ENCODE measurements around the gene EIF4ENIF1. TPM values are rescaled to one million over a fixed set of nuclear protein-coding genes. Genes with fewer than 3 reads are reported as not detected.

Gene EIF4ENIF1
- total RNA-seq, 3 donors from 2014 or later: 25.0 to 42.0 (median 33.9) TPM

DNA sequence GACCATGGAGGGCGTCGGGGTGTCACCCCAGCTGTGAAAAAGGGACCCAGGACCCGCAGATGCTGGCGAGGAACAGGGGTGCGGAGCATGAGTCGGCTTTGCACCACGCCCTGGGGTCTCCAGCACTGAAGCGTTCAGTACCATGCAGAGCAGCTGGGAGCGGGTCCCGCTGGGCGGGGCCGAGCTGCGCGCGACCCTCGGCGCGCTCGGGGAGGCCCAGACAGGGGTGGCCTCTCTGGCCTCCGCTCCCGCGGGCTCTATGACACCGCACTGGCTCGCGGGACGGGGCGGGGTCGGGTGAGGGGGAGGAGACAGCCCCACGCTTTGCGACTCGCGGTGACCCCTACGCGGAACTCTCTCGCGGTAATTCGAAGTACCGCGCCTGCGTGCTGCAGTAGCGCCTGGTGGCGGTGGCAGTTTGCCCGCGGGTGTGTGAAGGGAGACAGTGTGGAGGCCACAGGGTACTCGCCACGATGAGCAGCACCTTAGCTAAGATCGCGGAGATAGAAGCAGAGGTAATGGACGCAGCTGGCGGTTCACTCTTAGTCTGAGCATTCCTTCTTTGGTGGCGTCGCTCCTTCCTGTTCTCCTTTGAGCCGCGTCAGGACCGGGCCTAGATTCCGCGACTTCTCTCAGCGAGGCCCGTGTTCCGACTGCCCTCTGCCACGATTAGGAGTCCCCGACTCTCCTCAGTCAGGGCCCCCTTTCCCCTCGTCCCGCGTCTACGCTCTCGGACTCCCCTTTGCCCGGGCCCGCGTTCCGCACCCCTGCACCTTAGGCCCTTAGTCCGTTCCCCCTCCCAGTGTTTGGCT is 90.2 kb downstream of the EIF4ENIF1 start, which contains the start of gene DRG1:
DRG1 (plus strand) TSS at position 394 of the 812 bp plus-strand sequence; CDS start at position 474, 80 bp downstream.
- no peaks in the 10 kb centered on the region for H3K9me3 ChIP-seq
- DNase-seq: peak; percentile 97 to 99 (median 98)
- intact Hi-C loops (cut with DNase I, micrococcal nuclease): no loop called here
- H3K4me1 ChIP-seq (ENCODE audit: low read depth): peaks cover 9% of the 10 kb centered on the region
- H3K36me3 ChIP-seq (ENCODE audit: low read depth): peaks cover 5% of the 10 kb centered on the region
- TF ChIP-seq, protein P1, sequence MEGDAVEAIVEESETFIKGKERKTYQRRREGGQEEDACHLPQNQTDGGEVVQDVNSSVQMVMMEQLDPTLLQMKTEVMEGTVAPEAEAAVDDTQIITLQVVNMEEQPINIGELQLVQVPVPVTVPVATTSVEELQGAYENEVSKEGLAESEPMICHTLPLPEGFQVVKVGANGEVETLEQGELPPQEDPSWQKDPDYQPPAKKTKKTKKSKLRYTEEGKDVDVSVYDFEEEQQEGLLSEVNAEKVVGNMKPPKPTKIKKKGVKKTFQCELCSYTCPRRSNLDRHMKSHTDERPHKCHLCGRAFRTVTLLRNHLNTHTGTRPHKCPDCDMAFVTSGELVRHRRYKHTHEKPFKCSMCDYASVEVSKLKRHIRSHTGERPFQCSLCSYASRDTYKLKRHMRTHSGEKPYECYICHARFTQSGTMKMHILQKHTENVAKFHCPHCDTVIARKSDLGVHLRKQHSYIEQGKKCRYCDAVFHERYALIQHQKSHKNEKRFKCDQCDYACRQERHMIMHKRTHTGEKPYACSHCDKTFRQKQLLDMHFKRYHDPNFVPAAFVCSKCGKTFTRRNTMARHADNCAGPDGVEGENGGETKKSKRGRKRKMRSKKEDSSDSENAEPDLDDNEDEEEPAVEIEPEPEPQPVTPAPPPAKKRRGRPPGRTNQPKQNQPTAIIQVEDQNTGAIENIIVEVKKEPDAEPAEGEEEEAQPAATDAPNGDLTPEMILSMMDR (IDR thresholded peaks at IDR 0.05): no peak
- peak within 1 kb of the TSS; percentile 67 for H3K4me3 ChIP-seq
- ATAC-seq: peak; percentile 99

- ATAC-seq (no peak), DNase-seq (no peak)
- Histone ChIP-seq H3K4me1 (ENCODE audit: low read depth) (peaks cover 9% of the 10 kb centered on the region), H3K9me3 (no peaks in the 10 kb centered on the region), H3K4me3 (no peak overlapping the region), H3K36me3 (ENCODE audit: low read depth) (peaks cover 4% of the 10 kb centered on the region)
- TF ChIP-seq, protein P1 (IDR thresholded peaks at IDR 0.05): no peak
- intact Hi-C loops (cut with DNase I, micrococcal nuclease): no loop called here
Observed at GRCh38 chr22:31398231-31398630, 91.4 kb downstream of the EIF4ENIF1 start.

- Histone ChIP-seq H3K36me3 (ENCODE audit: low read depth) (no peaks in the 10 kb centered on the region), H3K9me3 (no peaks in the 10 kb centered on the region), H3K4me3 (no peak overlapping the region), H3K4me1 (ENCODE audit: low read depth) (no peaks in the 10 kb centered on the region)
- intact Hi-C loops (cut with DNase I, micrococcal nuclease): no loop called here
- TF ChIP-seq, protein P1 (IDR thresholded peaks at IDR 0.05): no peak
- ATAC-seq (no peak), DNase-seq (no peak)
Observed at GRCh38 chr22:31394326-31394725, 95.3 kb downstream of the EIF4ENIF1 start.

DNA sequence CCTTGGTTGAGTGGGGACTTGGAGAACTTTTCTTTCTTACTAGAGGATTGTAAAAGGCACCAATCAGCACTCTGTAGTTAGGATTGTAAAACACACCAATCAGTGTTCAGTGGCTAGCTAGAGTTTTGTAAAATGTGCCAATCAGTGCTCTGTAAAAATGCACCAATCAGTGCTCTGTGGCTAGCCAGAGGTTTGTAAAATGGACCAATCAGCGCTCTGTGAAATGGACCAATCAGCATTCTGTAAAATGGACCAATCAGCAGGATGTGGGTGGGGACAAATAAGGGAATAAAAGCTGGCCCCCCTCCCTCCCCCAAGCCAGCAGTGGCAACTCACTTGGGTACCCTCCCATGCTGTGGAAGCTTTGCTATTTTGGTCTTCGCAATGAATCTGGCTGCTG is 95.7 kb downstream of the EIF4ENIF1 start:
- TF ChIP-seq, protein P1 (IDR thresholded peaks at IDR 0.05): no peak
- no peak for DNase-seq
- Histone ChIP-seq H3K4me3 (no peak overlapping the region), H3K9me3 (no peaks in the 10 kb centered on the region), H3K4me1 (ENCODE audit: low read depth) (no peaks in the 10 kb centered on the region), H3K36me3 (ENCODE audit: low read depth) (no peaks in the 10 kb centered on the region)
- ATAC-seq: no peak
- intact Hi-C loops (cut with DNase I, micrococcal nuclease): no loop called here

Other genes starting within 250 kb of the EIF4ENIF1 start
- gene PIK3IP1, start 197.4 kb downstream of the EIF4ENIF1 start, total RNA-seq: 10 to 100 TPM; 17.1 to 24.7 (median 22.8) TPM
- gene PATZ1, start 143.5 kb downstream of the EIF4ENIF1 start, total RNA-seq: 10 to 100 TPM; 16.5 to 23.1 (median 16.9) TPM
- 10 to 100 TPM; 39.1 to 50.7 (median 40.5) TPM for gene DRG1, start 90.2 kb downstream of the EIF4ENIF1 start, total RNA-seq
- gene SFI1, start 6.7 kb upstream of the EIF4ENIF1 start, total RNA-seq: 10 to 100 TPM; 34.4 to 52.6 (median 49.5) TPM
- gene PISD, start 172.4 kb upstream of the EIF4ENIF1 start, total RNA-seq: 10 to 100 TPM; 31.6 to 42.9 (median 38.0) TPM